GM19328 (cell line): ENCODE measurements around the gene CHKB.
A peak's percentile ranks its signal among the peaks of the same experiment; 100 is the strongest.

Experiments
- ATAC-seq: cut with Tn5 transposase; IDR thresholded peaks from one replicate; pipeline ENCODE4 v1.9.1; 2021; ENCODE audit warnings: mild to moderate bottlenecking, moderate library complexity; ENCODE audit not compliant: unreplicated experiment

The CHKB gene

DNA sequence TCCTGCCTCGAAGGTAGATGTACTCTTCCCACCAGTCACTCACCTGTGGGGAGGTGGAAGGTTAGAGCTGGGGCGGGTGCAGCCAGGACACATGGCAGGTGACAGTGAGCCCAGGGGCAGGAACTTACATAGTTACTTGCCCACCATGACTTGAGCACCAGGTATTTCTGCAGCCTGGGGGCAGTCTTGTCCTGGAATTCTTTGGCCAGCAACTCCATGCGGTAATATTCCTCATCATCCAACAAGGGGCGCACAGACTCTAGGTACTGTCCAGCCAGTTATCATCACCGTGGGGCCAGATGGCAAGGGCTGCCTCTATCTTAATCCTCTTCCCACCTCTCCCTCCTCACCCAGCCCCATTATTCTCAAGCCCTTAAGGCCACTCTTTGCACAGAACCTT, 6.6 kb downstream of the CHKB start:
- no peak for ATAC-seq

DNA sequence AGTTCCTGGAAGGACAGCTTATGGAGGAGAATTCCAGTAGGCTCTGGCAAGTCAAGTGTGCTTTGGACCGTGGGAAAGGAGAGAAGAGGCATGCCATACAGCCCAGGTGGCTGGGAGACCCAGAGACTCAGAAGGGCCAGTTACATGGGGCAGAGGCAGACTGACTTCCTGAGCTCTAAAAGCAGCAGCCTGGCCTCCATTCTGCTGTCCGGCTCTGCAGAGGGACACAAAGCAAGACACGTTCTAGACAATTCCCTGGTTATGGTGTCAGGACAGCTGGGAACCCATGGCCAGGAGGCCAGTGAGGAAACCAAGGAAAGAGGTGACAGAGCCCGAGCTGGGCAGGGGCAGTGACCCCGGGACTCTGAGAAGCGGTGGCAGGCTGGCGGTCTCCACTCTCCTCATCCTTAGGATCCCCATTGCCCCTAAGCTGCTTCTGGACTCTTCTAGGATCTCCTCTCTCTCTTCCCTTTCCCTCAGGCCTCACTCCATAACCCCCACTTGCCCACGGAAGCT, 7.2 kb downstream of the CHKB start:
- no peak for ATAC-seq

DNA sequence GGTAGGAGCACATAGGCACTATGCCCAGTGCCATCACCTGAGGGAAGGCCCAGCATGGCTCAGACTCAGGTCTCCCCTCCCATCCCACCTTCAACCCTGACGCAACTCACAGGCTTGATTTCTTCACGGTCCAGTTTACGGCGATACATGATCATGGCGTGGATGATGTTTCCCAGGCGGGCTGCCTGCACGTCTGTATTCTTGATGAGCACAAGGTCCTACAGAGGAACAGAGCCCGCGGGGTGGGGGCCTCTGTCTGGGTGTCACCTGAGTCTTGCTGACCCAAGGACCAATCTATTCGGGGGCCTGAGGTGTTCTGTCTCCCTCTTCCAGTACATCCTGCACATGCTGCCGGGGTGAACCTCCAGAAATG, 8.3 kb downstream of the CHKB start:
- ATAC-seq: no peak

DNA sequence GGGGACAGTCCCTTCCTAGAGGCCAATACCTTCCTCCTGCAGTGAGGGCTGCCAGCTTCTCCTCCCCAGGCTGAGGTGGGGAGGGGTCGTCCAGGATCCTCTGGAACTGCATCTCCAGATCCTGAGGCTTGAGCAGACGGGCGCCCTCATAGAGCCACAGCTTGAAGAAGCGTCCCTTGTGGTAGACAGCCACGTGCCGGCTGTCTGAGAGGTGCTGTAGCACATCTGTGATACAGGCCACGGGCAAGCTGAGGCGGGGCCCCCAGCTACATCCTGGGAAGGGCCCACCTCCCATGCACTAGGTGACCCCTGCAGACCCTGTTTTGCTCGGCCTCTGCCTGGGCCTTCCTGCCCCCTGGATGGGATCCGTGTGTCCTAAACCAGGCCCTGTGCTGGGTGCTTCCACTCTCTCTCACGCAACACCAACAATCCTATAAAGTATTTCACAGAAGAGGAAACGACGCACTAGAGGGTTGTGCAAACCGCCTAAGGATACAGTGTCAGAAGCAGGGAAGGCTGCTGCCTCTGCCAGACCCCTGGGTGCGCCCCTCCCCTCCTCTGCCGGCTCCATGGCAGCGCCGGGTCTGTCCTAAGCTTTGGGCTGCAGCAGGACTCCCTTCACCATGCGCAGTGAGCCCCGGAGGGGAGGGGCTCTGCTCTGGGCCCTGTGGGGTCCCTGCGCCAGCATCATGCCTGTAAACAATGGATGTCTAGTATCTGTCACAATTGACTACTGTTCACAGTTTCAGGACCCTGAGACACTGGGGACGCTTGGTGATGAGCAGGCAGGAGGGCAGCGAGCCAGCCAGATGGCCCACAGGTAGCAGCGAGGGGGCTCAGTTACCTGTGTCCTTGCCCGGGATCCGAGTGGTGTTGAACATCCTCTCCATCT, 8.9 kb downstream of the CHKB start:
- ATAC-seq: no peak

DNA sequence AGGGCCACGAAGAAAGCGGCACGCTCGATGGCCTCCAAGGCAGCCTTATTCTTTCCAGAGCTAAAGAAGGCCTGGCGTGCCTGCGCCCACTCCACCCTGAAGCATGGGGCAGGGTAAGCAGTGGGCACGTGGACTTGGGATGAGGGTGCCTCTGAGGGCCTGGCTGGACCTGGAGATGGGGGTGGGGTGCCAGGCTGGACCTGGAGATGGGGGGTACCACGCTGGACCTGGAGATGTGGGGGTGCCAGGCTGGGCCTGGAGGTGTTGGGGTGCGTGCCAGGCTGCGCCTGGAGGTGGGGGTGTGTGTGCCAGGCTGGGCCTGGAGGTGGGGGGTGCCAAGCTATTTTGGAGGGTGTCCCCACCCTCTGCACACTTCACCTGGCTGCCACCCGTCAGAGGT, 9.7 kb downstream of the CHKB start:
- ATAC-seq: no peak

DNA sequence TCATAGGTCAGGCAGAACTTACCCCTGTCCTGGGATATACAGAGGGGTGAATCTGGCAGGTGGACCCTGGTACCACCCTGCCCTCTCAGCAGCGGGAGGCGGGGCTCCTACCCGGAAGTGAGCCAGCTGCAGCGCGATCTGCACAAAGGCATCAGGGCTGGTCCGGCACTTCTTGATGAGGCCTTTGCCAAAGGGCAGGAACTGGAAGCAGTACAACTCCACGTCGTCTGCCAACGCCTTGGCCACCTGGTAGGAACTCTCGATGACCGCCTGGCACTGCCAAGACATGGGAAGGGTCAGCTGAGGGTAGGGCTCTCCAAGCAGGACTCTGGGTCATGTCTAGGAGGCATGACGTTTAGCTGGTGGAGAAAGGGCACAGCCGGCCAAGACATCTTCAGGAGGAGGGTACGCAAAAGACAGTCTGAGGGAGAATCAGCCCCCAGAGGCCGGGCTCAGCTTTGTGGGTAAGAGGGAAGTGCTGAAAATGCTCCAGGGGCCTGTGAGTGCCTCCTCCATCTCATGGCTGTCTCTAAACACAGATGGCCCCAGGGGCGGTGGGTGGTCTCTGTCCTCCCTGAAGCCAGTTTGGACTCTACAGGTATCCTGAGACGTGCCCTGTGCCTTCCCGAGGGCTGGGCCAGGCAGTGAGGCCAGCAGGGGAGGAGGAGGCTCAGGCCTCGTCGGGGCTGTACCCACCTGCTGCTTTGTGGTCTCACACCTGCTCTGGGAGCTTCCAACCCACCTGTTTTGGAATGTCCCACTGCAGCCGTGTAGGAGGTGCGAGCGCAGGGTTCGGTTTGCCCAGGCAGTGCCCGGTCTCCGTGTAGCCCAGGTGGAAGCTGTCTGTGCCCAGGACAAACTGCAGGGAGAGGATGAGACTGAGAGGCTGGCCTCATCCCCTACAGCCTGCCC, 11.1 kb downstream of the CHKB start:
- no peak for ATAC-seq

DNA sequence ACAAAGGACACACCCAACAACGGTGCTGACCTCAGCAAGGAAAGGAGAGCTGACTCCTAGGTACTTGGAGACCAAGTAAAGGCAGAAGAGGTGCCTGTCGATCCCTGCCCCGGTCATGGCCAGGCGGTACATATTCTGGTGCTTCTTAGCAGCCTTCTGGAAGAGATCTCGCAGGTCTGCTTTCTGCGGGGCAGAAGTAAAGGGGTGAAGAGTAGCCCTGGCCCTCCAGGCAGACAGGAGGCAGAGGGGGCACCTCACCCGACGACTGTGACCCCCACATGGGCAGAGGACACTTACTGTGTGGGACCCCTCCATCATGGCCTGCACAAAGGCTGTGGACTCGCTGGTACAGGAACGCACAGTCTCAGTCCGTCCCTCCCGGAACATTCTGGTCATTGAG, 11.8 kb downstream of the CHKB start:
- no peak for ATAC-seq

DNA sequence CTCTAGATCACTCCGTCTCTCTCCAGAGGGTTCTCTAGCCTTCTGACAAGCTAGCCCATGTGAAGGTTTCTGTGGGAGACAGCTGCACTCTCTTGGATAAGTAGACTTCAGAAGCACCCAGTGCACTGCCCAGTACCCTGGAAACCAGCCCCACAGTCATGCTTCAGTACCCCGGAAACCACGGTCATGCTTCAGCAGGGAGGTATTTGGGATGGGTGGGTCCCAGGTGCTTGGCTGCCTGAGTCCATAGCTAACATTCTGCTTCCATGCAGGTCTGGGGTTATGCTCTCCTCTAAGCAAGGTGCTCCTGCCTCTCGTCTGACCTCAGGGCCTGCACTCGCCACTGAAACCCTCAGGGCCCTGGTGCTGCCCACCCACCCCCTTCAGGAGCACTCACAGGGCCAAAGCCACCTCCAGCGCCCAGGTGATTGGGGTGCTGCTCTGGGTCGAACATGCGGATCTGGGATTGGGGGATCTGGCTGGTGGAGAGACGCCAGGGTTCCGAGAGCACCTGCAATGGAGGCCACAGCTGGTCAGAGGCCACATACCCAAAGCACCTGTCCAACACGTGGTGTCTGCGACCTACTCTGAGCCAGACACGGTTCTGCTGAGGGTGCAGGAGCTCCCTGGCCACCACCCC, 12.6 kb downstream of the CHKB start:
- no peak for ATAC-seq

DNA sequence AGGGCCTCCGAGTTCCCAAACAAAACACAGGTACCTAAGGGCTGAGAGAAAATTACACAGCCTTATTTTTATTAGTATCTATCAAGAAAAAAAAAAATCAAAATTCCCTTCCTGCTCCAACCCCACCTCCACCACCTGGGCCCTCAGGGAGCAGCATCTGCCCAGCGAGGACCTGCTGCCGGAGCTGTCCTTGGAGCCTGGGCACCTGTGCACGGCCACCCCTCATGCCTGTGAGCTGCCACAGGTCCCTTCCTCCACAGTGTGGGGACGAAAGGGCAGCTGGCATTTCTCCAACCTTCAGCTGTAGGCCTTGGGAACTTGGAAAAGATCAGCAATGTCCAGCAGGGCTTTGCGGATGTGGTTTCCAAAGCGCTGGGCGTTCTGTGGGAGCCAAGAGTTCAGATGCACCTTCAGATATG, 13.6 kb downstream of the CHKB start:
- ATAC-seq: no peak

DNA sequence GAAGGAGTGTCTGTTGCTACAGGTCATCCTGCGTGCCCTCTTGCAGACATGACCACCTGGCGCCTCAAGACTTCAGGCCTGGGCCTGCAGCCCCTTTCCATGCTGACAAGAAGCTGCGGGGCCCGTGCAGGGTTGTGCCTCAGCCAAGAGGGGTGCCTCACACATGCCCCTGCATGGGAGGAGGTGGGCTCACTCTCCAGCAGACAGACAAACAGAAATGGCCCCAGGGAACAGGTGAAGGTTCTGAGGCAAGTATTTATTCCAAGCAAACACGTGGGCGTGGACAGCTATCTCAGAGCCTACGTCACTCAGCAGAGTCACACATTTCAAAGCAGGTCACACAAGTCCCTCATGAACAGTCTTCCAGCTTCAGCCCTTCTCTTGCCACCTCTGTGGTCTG, 14.0 kb downstream of the CHKB start:
- no peak for ATAC-seq

DNA sequence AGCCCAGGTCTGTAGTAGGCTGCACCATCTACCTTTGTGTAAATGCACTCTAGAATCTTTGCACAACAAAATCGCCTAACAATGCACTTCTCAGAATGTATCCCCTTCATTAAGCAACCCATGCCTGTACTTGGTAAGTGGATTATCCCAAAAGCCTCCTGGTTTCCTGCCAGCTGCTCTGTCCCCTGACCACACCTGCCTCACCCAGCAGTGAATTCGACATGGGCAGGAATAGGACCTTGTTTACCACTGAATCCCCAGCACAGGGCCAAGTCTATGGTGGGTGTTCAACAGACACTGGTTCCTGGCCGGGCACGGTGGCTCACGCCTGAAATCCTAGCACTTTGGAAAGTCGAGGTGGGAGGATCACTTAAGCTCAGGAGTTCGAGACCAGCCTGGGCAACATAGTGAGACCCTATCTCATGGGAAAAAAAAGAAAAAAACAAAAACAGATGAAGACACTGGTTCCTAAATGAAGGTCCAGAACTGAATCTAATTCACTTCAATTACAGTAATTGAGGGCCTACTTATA, 14.9 kb downstream of the CHKB start:
- no peak for ATAC-seq

DNA sequence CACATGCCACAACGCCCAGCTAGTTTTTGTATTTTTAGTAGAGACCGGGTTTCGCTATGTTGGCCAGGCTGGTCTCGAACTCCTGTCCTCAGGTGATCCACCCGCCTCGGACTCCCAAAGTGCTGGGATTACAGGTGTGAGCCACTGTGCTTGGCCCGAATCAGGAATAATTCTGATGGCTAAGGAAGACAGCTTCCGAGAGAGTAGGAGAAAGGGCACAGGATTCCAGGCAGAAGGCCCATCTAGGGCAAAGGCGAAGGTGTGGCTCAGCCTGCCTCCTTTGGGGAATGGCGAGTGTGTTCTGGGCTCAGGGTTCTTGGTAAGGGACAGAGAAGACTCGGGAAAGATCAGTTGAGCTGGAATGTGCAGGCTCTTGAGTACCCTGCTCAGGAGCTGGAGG, 18.4 kb downstream of the CHKB start:
- ATAC-seq: no peak

DNA sequence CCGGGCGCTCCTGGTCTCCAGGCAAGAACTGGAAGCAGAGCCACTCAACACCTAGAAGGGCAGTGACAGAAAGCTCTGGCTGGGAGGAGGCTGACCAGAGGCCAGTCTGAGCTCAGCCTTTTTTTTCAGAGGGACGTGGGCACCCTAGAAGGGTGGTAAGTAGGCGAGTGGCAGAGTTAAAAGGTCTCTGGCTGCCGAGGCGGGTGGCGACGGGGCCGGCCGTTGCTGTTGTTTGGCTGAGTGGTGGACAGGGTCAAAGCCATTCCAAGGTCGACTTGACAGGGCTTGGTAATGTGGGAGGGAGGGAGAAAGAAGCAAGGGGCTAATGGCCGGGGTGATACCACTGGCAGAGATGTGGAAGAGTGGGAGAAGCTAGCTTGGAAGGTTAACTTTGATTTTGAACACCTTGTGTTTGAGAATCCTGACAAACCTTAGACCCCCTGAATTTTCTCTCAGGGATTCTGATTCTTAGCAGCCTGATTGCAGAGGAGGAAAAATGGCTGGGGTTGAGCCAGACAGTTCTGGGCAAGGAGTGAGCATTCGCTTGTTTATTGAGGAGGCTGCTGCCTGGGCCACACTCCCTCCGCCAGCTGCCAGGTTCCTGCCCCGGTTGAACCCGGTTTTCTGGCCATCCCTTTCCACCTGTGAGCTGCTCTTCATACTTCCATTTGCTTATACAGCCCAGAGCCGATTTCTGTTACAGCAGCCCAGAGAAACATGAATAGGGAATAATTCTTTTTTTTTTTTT, 19.1 kb downstream of the CHKB start:
- no peak for ATAC-seq

DNA sequence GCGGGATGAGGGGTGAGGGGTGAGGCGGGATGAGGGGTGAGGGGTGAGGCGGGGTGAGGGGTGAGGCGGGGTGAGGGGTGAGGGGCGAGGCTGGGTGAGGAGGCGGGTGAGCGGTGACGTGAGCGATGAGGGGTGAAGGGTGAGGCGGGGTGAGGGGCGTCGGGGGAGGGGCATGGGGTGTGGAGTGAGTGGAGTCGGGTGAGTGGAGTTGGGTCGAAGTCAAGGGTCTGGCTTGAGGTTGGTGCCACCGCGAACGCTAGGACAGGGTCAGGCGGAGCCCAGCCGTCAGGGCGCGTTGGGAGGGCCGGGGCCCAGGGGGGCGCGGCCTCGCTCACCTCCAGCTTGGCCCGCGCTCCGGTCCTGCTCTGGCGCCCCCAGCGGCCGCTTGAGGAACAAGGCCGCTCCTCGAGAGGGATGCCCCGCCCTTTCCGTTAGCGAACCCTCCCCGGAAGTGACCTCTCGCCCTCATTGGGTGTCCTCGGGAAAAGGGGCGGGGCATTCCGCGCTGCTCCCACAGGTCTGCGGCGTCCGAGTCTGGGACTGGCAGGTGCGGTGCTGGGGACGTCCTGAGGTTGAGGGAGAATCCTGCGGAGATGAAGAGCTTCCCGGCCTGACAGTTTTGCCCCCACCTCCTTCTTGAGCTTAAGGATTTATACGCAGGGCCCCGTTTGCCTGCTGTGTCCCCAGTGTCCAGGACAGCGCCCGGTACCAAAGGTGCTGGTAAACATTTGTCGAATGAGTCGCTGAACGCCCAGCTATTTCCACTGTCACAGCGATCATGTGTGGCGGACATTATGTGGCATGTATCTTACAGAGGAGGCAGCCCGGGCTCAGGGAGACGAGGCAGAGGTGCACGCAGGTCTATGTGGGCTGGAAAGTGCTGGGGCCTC, 19.9 kb downstream of the CHKB start, which contains the start of gene SYCE3:
Gene SYCE3 (minus strand): TSS at position 397 of the 890 bp plus-strand sequence. CDS start 6,514 bp downstream, outside the sequence.
- ATAC-seq: peak; percentile 88

DNA sequence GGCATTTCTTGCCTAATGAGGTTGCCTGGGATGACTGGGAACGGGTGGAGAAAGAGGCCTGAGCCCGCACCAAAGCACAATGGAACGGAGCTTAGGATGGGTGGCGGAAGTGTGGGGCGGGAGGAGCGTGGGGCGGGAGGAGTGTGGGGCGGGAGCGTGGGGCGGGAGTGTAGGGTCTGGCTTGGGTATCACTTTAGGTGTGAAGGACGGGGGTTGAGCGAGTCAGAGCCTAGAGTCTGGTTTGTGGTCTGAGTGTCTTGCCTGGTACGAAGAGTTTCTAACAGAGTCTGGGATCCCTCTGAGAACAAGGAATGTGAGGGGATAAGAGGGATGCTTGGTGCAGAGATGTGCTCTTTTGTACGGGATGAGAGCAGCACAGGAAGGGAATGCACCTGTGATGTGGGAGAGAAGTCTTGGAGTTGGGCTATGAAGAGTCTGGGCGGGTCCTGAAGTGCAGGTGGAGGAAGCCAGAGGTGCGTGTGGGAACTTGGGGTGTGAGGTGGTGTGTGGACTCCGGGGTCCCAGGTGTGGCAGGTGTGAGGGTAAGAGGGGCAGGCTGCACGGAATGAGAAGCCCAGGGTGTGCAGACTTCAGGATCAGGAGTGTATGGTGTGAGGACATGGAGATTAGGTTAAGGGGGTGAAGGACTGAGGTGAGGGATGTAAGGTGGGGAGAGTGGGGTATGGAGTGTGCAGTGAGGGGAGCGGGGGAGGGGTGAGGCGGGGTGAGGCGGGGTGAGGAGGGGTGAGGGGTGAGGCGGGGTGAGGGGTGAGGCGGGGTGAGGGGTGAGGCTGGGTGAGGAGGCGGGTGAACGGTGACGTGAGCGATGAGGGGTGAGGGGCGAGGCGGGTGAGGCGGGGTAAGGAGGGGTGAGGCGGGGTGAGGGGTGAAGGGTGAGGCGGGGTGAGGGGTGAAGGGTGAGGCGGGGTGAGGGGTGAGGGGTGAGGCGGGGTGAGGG, 21.0 kb downstream of the CHKB start:
- ATAC-seq: no peak

DNA sequence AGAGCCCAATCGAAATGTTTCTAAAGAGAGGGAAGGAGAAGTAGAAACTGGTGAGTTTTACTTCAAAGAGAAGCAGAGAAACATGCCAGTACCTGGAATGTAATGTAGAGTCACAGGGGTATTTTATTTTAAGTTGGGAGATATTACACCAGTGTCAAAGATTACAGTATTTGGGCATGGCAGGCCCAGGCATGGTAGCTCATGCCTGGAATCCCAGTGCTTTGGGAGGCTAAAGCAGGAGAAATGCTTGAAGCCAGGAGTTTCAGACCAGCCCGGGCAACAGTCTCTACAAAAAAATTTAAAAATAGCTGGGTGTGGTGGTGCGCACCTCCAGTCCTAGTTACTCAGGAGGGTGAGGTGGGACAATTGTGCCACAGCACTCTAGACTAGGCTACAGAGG, 22.6 kb downstream of the CHKB start:
- no peak for ATAC-seq

DNA sequence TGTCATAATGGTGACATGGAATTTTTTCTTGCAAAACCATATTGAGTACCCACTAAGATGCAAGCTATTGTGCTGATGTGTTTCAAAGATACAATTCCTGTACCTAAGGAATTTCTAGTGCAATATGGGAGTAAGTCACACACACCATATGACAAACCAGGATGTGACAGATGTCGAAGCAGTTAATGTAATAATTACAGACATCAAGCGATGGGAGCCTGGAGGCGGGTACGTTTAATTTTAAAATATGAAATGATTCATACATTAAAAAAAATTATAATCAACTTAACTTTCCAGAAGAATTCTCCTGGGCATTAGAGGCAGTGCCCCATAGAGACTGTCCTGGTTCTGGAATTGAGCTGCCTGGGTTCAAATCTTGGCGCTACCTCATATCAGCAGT, 25.9 kb downstream of the CHKB start:
- no peak for ATAC-seq

DNA sequence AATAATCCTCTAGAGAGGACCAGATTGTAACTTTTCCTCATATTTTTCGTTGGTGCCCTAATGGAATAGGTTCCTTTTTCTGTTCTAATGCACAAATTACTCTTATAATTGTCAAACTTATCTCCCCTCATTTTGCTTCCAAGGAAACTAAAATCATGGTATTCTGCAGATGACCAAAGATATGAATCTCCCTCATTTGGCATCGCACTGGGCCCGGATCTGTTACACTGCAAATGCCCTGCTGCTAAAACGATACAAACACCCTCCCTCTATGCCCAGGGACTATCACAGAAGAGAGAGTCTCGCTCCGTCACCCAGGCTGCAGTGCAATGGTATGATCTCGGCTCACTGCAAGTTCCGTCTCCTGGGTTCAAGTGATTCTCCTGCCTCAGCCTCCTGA, 29.3 kb downstream of the CHKB start:
- ATAC-seq: no peak
